CD4-positive, alpha-beta T cell treated with Interleukin-17A for 1 hour (primary cell): ENCODE results near the gene CHPF2.

Source experiments
- DNase-seq: peaks from one replicate; pipeline ENCODE4 v3.0.0-alpha.2; 2020

The CHPF2 gene

DNA sequence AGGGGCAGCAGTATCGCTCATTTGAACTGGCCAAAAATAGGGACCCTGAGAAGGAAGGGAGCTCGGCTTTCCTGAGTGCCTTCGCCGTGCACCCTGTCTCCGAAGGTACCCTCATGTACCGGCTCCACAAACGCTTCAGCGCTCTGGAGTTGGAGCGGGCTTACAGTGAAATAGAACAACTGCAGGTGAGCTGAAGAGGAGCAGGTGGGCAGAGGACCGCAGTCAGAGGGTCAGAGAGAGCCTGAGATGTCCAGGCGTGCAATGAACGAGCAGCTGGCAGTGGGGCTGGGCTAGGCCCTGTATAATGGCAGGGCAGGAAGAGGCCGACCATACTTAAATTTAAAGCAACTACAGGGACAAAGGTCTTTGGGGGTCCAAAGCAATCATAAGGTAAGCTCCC is 4.1 kb downstream of the CHPF2 start:
- DNase-seq: no peak

DNA sequence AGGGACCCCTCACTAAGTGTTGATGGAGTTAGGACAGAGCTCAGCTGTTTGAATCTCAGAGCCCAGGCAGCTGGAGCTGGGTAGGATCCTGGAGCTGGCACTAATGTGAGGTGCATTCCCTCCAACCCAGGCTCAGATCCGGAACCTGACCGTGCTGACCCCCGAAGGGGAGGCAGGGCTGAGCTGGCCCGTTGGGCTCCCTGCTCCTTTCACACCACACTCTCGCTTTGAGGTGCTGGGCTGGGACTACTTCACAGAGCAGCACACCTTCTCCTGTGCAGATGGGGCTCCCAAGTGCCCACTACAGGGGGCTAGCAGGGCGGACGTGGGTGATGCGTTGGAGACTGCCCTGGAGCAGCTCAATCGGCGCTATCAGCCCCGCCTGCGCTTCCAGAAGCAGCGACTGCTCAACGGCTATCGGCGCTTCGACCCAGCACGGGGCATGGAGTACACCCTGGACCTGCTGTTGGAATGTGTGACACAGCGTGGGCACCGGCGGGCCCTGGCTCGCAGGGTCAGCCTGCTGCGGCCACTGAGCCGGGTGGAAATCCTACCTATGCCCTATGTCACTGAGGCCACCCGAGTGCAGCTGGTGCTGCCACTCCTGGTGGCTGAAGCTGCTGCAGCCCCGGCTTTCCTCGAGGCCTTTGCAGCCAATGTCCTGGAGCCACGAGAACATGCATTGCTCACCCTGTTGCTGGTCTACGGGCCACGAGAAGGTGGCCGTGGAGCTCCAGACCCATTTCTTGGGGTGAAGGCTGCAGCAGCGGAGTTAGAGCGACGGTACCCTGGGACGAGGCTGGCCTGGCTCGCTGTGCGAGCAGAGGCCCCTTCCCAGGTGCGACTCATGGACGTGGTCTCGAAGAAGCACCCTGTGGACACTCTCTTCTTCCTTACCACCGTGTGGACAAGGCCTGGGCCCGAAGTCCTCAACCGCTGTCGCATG is 5.2 kb downstream of the CHPF2 start:
- no peak for DNase-seq

DNA sequence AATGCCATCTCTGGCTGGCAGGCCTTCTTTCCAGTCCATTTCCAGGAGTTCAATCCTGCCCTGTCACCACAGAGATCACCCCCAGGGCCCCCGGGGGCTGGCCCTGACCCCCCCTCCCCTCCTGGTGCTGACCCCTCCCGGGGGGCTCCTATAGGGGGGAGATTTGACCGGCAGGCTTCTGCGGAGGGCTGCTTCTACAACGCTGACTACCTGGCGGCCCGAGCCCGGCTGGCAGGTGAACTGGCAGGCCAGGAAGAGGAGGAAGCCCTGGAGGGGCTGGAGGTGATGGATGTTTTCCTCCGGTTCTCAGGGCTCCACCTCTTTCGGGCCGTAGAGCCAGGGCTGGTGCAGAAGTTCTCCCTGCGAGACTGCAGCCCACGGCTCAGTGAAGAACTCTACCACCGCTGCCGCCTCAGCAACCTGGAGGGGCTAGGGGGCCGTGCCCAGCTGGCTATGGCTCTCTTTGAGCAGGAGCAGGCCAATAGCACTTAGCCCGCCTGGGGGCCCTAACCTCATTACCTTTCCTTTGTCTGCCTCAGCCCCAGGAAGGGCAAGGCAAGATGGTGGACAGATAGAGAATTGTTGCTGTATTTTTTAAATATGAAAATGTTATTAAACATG is 6.0 kb downstream of the CHPF2 start:
- no peak for DNase-seq

DNA sequence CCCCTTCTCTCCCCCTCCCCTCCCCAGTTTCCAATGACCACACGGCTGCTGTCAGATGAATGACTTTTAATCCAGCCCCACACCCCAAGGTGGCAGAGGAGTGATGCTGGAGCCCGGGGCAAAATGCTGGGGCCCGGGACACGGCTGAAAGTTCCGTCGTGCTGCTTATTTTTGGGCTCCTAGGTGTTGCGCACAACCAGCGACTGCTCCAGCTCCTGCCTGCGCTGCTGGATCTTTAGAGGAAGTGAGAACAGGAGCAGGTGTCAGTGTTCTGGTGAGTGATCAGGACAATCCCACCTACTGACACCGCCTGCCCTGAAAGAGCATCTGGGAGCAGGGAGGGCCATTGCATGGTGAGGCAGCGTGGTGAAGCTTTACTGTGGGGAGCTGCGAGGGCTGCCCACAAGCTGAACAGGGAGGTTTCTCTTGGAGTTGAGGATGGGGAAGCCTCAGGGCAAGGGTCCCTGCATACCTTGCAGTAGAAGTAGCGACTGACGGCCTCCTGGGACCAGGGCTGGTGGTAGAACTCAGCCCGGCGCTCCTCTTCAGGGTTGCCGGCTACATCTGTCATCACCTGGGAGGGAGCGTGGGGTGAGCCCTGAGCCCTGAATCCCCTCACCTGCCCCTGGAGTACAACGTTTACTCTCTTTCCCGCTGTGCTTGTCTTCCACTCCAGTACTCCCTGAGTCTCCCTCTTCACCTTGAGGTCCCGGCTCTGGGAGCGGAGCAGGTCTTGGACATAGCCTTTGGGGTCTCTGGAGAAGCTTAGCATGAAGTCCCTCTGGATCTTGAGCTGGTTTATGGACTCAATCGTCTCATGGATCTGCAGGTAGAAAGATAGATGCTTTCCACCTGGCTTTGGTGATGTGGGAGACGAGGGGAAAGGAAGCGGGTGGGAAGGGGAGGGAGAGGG is 6.9 kb downstream of the CHPF2 start:
- DNase-seq: no peak

DNA sequence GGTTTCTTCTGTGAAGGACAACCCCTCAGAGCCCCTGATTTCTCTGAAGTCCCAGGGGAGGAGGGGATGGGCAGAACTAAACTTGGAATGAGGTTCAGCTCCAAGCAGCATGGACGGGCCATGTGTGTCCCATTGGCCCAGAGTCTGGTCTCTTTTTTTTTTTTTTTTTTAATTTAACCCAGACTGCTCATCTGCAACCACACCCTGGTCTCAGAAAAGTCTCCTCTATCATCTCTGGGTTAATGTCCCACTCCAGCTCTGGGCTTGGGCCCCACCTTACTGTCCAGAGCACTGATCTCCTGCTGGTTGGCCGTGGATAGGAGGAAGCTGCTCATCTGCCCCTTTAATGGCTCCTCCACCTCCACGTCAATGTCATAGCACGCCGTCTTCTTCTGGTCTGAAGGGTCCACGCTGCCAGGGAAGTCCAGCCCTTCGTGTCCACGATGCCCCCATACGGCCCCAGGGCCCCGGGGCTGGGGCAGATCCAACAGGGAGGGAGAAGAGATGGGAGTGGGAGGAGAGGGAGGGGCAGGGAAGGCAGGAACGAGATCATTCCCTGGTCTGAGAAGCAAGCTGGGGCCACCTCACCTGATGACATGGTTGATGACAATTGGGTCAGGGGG is 7.7 kb downstream of the CHPF2 start:
- no peak for DNase-seq

DNA sequence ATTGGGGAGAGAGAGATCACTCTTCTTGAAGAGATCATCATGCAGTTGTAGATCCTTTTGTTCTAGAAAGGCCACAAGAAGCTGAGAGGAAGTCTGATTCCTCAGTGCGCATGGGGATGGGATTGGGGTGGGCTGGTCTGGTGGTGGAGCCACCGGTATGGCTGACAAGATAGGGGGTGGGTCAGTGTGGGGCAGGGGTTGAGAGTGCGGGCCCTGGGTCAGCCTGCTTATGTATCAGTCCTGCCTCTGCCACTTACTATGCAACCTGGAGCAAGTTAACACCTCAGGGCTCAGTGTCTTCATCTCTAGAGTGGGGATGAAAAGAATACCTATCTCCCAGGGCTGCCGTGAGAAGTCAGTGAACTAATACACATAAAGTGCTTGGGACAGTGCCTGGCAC is 8.3 kb downstream of the CHPF2 start:
- no peak for DNase-seq

DNA sequence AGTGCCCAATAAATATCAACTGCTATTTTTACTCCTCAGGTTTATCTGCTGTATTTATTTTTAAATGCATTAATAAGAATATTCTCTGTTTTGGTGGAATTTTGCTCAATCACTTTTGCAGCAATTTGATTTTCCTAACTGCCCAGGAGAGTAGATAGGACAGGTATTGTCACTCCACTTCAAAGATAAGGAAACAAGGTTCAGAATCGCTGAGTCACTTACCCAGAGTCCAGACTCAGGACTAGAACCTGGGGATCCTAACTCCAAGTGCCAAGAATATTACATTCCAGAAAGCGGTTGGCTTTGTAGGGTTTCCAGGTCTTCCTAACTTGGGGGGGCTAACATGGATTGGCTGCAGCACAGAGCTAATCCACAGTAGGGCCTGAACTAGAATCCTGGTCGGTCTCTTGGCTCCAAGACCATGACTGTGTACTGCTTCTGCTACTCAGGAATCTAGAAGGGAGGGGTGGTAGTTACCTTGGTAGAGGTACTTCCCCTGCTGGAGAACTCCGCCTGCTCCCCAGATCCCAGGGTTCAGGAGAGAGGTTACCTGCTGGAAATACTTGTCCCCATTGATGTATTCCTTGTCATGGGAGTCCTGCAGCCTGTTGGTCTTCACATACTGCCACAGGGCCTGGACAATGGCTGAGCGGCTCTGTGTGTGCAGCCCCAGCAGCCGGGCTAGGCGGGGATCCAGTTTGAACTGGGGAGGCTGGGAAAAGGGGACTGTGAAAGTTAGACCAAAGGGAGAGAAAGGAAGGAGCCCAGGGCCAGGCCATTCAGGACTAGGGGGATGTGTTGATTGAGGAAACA is 8.9 kb downstream of the CHPF2 start:
- no peak for DNase-seq

DNA sequence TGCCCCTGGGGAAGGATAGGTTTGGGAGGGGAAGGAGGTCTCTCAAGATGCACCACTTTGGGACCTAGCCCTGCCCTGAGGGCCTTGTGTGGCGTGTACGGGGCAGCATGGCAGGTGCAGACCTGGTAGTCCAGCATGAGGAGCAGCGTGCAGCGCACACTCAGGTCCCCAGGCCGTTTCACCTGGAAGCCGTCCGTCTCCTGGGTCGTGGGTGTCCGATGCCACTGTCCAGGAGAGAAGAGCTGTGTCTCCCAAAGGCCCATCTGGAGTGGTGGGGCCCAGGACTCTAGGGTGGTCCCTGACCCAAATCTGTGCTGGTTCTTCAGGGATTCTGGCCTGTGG is 9.4 kb downstream of the CHPF2 start:
- DNase-seq: no peak

DNA sequence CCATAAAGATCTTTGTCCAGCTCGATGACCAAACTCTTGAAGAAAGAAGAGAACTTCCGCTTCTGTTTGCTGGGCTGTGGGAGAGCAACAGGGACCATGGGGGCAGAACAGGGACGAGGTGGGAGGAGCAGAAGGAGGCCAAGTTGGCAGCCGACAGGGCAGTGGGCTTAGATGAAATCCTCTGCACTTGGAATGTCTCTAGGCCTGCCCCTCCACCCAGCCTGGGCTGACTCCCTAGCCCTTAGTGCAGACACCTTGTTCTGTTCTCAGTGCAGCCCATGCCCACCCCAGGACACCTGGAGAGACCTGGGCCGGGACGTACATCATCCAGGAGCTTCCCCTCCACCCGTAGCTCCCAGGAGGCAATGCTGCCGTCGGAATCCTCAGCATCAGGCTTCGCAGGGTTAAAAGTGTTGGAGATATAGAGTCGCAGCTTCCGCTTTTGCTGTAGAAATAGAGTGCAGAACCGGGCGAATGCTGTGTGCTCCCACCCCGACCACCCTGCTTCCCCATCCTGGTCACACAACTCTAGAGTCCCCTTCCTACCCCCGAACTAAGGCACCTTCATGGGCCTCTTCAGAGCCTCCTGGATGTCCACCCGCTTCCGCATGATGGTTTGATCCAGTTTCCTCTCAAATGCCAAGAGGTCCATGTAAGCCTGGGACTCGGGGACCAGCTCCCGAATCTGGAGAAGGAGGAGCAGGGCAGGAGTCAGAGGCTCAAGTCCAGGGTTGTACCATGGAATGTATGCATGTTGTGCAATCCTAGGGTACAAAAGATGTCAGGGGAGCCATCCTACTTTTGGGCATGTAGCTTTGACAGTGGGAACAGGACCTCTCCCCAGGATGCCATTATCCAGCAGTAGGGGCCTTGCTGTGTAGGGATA is 10.1 kb downstream of the CHPF2 start:
- DNase-seq: no peak

DNA sequence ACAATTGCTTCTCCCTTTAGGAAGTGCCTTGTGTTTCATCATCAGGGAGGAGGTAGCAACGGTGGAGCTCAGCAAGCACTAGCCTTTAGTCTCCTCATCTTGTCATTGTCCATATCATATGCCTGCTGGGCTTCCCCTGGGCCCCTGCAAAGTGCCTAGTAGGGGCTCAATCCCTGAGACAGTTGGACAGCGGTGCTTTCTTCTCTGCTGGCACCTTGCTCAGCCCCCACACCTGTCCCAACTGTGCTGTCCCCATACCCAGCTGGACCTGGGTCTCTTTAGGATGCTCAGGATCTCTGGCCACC is 10.7 kb downstream of the CHPF2 start:
- no peak for DNase-seq

DNA sequence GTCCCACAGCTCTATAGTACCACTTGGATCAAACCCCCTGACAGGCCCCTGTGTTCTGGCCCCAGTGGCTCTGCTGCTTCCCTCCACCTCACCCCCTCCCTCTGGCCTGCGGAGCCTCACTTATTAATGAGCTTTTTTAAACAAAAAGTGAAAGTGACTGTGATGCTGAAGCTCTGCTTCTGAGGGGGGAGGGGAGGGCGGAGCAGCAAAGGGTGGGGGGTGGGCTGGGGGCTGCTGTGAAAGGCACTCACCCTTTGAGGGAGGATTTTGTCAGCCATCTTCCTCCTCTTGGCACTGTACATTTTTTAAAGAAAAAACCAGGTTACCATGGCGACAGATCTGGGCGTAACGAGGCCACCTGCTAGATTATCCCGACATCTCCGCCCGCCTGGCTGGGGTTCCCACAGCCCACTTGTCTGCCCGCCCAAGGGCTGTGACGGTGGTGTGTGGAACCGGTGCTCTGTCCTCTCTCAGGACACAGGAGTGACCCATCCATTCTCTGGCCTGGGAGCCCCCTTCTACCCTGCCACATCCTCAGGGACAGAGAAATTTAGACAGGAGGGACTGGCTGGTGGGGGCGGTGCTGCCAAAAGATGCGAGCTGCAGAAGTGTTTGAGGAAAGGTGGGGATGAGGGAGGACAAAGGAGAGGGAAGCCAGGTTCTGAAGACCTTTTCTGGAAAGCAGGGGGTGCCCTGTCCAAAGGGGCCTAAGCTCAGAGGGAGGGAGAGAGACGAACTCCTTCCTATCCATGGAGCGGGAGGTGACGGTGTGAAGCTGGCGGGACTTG is 11.3 kb downstream of the CHPF2 start:
- DNase-seq: peak; percentile 82

DNA sequence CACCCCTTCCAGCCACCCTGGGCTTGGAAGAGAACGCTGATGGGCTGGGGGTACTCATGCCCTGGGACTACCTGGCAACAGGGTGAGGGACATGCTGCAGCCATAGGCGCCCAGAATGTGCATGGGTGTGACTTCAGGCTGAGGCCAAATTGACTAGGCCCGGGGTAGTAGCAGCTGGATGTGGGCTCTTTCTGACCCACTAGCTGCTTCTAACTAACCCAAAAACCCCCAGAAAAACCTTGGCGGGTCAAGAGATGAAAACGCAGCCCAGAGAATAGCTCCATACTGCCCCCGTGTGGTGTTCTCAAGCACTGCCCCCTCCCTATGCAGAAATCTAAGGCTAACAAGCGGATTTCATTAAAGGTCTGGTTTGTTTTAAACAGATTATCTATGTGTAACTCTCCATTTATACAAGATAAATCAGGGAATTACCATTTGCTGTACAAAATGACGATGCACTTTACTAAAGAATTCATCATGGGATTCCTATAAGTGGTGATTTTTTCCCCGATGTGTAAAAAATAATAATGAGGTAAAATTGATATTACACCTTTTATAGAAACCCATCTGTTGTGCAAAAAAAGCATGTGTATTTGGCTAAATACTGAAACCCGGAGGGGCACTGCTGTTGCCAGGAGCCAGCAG is 12.0 kb downstream of the CHPF2 start:
- DNase-seq: peak; percentile 79

DNA sequence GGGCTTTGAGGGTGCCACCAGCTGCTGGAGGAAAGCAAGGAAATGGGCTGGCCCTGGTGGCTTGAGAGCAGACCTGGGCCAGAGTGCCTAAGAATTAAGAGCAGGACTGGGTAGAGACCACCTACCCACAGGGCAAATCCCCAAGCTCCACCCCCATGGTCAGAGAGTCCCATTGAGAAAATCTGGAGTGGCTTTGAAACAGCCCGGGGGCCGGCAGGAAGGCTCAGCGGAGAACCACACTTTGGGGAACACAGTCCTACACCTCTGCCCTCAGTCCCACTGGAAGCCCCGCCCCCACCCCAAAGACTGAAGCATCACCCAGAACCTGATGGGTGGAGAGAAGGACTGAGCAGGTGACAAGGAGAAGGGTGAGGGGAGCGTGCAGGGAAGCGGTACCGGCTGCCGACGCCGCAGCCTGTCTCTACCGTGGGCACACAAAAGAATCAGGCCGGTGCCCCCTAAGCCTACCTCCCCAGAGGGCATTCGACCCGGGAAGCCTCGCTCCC is 12.6 kb downstream of the CHPF2 start:
- DNase-seq: no peak

DNA sequence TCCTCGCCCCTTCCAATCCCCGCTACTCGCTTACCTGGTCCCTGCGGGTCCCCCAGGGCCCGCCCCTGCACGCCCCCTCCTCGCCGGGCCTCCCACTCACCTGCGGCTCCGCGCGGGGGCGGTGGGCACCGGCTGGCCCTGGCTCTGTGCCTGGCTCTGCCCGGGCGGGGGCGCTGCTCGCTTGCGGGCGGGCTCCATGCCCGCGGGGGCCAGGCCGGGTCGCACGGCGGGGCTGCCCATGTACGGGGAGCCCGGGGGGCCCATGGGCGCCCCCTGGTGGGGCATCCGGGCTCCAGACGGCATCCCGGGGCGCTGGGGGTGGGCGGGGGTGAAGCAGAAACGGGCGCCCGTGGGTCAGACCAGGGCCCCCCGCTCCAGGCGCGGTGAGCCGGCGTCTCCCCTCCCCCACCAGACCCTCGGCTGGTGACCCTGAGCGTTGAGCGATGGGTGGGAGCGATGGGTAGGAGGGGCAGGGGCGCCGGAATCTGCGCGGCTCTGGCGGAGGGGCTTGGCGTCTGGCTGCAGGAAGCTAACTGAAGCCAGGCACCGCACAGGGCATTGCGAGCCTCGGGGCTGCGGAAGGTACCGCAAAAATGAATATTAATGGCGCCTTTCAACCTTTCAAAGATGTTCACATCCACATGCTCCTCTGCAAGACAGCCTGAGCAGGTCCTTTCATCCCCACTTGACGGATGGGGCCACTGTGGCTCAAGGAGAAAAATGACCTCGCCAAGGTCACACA is 13.2 kb downstream of the CHPF2 start:
- DNase-seq: peak; percentile 68

DNA sequence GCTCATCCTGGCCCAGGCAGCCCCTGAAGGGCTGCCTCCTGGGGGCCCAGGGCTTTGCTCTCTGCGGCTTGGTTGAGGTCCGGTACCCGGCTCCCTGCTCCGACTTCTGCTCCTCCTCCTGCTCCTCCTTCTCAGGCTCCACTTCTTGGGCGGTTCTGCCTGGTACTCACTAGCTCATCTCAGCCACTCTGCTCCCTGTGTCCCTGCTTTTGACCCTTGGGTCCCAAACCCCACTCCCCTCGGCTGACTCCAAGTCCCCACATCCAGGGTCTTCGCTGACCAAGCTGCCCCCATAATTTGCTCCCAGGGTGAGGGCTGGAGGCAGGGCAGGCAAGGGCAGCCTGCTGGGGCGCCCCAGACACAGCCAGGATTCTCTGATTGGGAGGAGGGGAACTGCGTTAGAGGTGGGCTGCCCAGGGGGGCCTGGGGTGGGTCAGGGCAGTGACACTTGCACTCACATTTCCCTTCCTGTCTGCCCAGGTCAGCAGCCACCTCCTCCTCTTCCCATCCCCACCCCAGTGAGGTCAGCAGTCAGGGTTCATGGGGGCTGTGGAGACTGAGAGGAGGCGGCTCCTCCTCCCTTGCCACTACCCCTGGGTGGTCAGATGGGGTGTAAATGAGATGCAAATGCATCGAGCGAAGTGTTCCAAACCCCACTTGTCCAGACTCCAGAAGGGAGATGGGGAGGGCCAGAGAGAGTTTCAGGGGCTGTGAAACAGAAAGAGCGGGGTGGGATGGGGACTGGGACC is 14.0 kb downstream of the CHPF2 start:
- no peak for DNase-seq

DNA sequence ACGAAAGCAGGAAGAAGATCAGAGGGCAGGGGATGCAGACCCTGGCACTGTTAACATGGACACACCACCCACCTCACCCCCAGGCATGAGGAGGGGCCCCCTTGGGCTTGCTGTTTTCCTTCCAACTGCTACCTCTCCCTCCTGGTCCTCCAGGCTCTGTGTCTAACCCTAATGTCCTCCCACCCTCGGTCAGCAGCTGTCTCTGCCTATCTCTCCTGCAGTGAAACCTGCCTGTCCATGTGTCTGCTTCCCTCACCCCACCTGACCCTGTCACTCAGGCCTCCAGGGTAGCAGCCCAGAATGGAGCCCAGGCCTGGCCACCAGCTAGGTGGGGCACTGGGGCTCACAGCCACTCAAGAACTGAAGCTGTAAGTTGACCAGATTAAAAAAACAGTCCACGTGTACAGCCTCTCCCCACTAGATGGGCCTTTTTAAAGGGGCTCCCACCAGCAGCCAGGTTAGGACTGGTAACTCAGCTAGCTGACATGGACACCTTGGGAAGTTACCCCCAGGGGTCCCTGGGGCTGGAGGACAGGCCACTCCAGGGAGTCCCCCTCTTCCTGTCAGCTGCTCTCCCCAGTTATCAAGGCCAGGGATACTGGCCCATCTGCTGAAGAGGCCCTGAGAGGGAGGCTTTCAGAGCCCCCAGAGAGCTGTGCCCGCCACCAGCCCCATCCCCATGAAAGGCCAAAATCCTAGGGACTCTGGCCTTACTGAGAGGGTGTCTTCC is 14.7 kb downstream of the CHPF2 start:
- DNase-seq: no peak

DNA sequence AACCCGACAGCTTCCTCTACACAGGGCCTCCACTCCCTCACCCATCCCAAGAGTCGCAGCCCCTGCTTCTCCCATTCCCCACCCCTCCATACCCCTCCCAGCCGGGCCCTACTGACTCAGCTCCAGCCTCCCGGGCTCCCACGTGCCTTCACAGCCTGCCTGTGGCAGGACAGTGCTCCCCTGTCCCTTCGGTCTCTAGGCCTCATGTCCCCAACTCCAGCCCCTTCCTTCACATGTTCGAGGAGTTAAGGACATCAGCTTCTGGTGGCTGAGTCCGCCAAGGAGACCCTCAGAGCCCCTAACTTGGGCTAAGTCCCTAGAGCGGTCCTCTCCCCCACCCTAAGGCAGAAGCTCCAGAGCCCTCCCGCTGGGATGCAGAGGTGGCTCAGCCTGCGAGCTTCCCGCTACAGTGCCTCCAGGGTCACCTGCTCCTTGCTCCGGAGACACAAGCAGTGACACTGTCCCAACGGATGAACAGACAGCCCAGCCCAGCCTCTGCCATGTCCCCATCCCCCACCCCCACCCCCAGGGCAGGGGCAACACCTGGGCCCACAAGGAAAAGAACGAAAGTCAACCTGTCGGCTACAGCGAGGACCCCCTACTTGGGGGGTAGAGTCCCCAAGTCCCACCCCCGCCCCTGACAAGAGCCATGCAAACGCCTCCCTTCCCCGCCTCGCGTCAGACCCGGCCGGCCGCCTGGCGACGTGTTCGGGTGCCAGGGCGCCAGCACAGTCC is 15.5 kb downstream of the CHPF2 start:
- no peak for DNase-seq
